Fibroblast of upper back skin (primary cell): ENCODE measurements around the gene ALB.

Experiments used
- DNase-seq: peaks from one replicate; pipeline ENCODE4 v3.0.0-alpha.2; 2013

The ALB gene

DNA sequence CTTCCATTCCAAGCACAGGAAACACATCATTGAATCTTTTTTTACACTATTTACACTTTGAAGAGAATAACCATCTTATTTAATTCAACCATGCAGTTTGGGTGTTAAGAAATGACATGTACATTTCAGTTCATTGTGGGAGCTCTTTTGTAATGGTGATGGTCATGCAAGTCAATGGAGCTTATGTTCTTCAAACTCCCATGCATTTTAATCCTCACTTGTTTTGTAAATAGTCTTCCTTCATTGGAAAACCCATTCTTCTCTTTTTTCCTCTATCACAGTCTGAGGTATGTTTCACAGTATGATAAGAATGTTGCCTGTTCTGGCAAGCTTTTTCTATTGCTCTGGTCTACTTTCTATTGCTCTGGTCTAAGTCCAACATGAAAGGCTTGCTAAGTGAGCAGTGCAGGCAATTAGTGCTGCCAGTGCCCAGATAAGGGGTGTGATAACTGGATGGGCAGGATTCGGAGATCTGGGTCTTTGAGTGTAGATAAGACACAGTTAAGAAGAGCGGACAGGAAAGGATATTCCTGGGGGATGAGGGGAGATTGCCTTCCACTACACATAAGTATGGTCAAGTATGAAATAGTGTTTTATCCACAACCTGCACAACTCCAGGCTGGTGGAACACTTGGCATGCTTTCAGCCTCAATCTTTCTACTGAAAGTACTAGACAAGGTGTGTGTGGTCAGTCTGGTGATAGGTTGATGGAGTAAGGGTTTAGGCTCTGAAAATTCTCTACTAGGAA is 49.0 kb downstream of the ALB start:
- DNase-seq = no peak

GRCh38 chr4:73453701-73454005 is 49.6 kb downstream of the ALB start:
- DNase-seq = no peak

GRCh38 chr4:73454920-73455319 is 50.8 kb downstream of the ALB start:
- DNase-seq = no peak

DNA sequence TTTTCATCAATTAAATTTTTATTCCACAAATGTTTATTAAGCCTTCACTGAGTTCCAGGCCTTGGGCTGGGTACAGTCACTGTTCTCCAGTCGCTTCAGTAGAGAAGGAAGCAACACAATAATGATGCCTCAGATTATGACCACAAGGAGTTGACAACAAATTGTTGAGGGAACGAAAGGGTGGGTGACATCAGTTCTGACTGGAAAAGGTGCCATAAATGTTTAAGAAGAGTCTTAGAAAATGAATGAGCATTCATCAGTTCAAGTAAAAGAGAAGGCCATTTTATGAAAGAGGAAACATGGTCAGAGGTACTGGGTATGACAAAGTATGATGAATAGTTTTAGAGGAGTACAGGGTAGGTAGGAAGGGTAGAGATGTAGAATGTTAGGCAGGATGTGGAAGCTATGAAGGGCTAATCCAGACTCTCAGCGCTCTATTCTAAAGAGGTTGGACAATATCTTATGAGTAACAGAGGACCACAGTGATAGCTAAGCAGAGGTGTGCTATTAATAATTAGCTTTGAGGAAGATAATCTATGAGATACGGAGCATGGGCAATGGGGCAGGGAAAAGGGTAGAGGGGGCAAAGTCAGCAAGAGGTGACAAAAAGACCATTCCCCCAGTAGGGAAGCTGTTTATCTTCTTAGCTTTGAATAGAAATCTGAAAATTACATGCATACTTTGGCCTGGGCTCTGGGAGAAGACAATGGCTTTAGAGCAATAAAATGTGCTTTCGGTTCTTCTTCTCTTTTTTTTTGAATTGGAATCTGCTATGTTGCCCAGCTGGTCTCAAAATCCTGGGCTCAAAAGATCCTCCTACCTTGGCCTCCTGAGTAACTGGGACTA is 52.3 kb downstream of the ALB start:
- no peak for DNase-seq

- no peak for DNase-seq
Observed at GRCh38 chr4:73458184-73459047, 54.3 kb downstream of the ALB start.

DNA sequence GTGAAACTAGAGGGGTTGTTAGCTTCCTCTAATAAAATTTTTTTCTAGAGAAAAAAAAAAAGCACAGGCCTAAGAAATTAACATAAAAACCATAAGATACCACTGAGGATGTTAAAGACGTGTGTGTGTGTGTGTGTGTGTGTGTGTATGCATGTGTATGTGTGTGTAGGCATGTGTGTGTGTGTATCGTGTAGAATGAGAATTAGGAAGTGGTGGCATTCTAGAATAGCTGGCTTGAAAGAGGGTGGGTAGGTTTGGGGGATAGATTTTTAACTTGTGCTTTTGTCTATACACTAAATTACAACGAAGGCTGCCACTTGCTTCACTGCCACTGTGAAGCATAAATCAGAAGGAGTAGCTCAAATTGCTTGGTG is 54.9 kb downstream of the ALB start:
- no peak for DNase-seq

DNA sequence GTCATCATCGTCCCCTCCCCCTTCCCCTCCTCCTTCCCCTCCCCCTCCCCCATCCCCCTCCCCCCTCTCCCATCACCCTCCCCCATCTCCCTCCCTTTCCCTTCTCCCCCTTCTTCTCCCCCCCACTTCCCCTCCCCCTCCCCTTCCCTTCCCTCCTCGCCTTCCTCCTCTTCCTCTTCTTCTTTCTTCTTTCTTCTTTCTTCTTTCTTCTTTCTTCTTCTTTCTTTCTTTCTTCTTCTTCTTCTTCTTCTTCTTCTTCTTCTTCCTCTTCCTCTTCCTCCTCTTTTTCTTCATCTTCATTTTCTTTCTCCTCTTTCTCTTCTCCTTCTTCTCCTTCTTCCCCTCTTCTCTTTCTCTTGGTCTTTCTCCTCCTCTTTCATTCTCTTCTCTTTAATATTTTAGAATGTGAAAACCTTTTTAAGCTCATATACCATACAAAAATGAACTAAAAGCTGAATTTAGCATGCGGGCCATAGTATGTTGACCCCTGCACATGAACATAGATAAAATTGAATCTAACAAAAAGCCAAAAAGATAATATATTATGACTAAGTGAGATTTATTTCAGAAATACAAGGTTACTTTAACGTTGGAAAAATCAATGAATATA is 56.9 kb downstream of the ALB start:
- no peak for DNase-seq

DNA sequence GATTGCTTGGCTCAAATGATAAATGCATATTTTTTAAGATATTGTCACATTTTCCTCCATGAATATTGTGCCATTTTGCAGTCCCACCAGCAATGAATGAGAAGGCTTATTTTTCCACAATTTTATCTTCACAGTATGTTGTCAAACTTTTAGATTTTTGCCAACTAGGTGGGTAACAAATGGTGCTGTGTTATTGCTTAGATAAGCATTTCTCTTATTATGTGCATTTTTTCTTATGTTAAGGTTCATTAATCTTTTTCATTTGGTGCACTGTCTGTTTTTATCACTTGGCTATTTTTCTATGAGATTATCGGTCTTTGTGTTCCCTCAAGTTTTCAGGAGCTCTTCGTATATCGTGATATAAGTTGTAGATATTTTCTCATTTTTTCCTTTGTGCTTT is 64.1 kb downstream of the ALB start:
- DNase-seq = no peak

DNA sequence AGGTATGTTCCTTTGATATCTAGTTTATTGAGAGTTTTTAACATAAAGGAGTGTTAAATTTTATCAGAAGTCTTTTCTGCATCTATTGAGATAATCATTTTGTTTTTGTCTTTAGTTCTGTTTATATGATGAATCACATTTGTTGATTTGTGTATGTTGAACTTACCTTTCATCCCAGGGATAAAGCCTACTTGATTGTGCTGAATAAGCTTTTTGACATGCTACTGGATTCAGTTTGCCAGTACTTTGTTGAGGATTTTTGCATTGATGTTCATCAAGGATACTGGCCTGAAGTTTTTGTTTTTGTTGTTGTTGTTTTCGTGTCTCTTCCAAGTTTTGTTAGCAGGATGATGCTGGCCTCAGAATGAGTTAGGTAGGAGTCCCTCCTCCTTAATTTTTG is 66.6 kb downstream of the ALB start:
- DNase-seq = no peak
